Endothelial cell of umbilical vein (primary cell): ENCODE results near the gene ZNF25. TPM values are rescaled to one million over a fixed set of nuclear protein-coding genes. Genes with fewer than 3 reads are reported as not detected.

Experiments used
- BruUV-seq: library from RNA; stranded (reverse); fragments of 400-500 nt; replicated peaks from 2 replicates; lab custom pipeline; 2021; lab: Mats Ljungman, UMichigan
- CTCF ChIA-PET: fragments of 300-600, 350-600 bp; sonication (Branson Sonifier 250); formaldehyde crosslinking; loops from one replicate; lab custom pipeline; 2021; ENCODE audit warnings: antibody characterized with exemption, inconsistent platforms; lab: Charles Lee
- POLR2A ChIA-PET: fragments of 300-600, 350-600 bp; sonication (Branson Sonifier 250); formaldehyde crosslinking; loops from one replicate; lab custom pipeline; 2021; ENCODE audit warnings: antibody characterized with exemption, inconsistent platforms; lab: Charles Lee
- DNase-seq: peaks from one replicate; pipeline ENCODE4 v3.0.0-alpha.2; 2011; ENCODE audit warnings: low read depth, low spot score
- FAIRE-seq: peaks from 2 replicates; lab custom pipeline; 2011; peaks lifted over from hg19 to GRCh38; lab: Jason Lieb, UNC
- H2AFZ ChIP-seq: 2 replicates; pipeline ENCODE4 v1.6.0; 2012; ENCODE audit warnings: low read depth, low read length, control low read depth, inconsistent platforms
- H3K27ac ChIP-seq: 2 replicates; pipeline ENCODE4 v1.5.1; 2011; ENCODE audit warnings: low read depth, mild to moderate bottlenecking, control low read depth, low read length, moderate library complexity; ENCODE audit not compliant: insufficient read depth
- H3K27me3 ChIP-seq, 2 experiments: 2 replicates each; pipeline versions ENCODE4 v1.6.0 to v1.6.1; 2011; ENCODE audit warnings: low read length in 2 of 2, mixed read lengths in 1 of 2; ENCODE audit not compliant: control insufficient read depth in 2 of 2, insufficient read depth in 2 of 2
- H3K36me3 ChIP-seq, 2 experiments: 2 replicates in 1 of 2; 3 replicates in 1 of 2; pipeline ENCODE4 v1.5.1; 2011; ENCODE audit warnings: low read length in 2 of 2, mild to moderate bottlenecking in 1 of 2, moderate library complexity in 1 of 2; ENCODE audit not compliant: control insufficient read depth in 2 of 2, insufficient read depth in 2 of 2; ENCODE audit errors: extremely low read depth in 1 of 2
- H3K4me1 ChIP-seq: 3 replicates; pipeline ENCODE4 v1.5.1; 2011; ENCODE audit warnings: mild to moderate bottlenecking, low read length; ENCODE audit not compliant: control insufficient read depth, insufficient read depth; ENCODE audit errors: extremely low read depth
- H3K4me2 ChIP-seq: 2 replicates; pipeline ENCODE4 v1.6.1; 2011; ENCODE audit warnings: low read length, control low read depth, mixed read lengths; ENCODE audit not compliant: insufficient read depth
- H3K4me3 ChIP-seq, 3 experiments: fragments of 200-600 bp in 1 of 3; sonication (generic), shearing (Covaris generic) in 1 of 3; replicated peaks in 1 of 3; 2 replicates each; pipeline ENCODE4 v1.5.1; 2011 to 2016; ENCODE audit warnings: control low read depth in 3 of 3, low read length in 3 of 3, mild to moderate bottlenecking in 2 of 3, inconsistent platforms in 1 of 3, low read depth in 1 of 3, moderate library complexity in 1 of 3; ENCODE audit not compliant: insufficient read depth in 1 of 3
- H3K79me2 ChIP-seq: 2 replicates; pipeline ENCODE4 v1.6.0; 2012; ENCODE audit warnings: low read length, inconsistent platforms; ENCODE audit not compliant: control insufficient read depth, insufficient read depth
- H3K9ac ChIP-seq: replicated peaks from 2 replicates; pipeline ENCODE3; 2011; ENCODE audit warnings: low read length, control low read depth; ENCODE audit not compliant: insufficient read depth; ENCODE audit errors: extremely low read depth
- H3K9me1 ChIP-seq: replicated peaks from 3 replicates; pipeline ENCODE4 v1.6.0; 2011; ENCODE audit warnings: mild to moderate bottlenecking, low read length; ENCODE audit not compliant: control insufficient read depth, insufficient read depth; ENCODE audit errors: extremely low read depth
- H3K9me3 ChIP-seq: replicated peaks from 2 replicates; pipeline ENCODE4 v1.5.1; 2012; ENCODE audit warnings: low read length, inconsistent platforms; ENCODE audit not compliant: control insufficient read depth, insufficient read depth
- H4K20me1 ChIP-seq: replicated peaks from 2 replicates; pipeline ENCODE3; 2011; ENCODE audit warnings: mild to moderate bottlenecking, low read length; ENCODE audit not compliant: control insufficient read depth, insufficient read depth; ENCODE audit errors: extremely low read depth
- EZH2 ChIP-seq: IDR thresholded peaks from 2 replicates; pipeline ENCODE4 v1.6.1; 2012; ENCODE audit warnings: borderline replicate concordance, low read depth, mild to moderate bottlenecking, moderate library complexity, low read length, inconsistent platforms; ENCODE audit not compliant: severe bottlenecking
- FOS ChIP-seq: IDR thresholded peaks from 2 replicates; pipeline ENCODE4 v1.6.1; 2011; ENCODE audit warnings: mild to moderate bottlenecking, low read length, moderate library complexity, borderline replicate concordance; ENCODE audit not compliant: insufficient read depth
- GATA2 ChIP-seq: IDR thresholded peaks from 2 replicates; pipeline ENCODE4 v1.7.0; 2011; ENCODE audit warnings: low read depth, mild to moderate bottlenecking, moderate library complexity, mixed read lengths, low read length; ENCODE audit not compliant: insufficient read length, insufficient read depth
- JUN ChIP-seq: IDR thresholded peaks from 2 replicates; pipeline ENCODE4 v1.6.1; 2011; ENCODE audit warnings: borderline replicate concordance, low read depth; ENCODE audit not compliant: insufficient read length, insufficient read depth
- MYC ChIP-seq: IDR thresholded peaks from one replicate; pipeline ENCODE4 v1.6.1; 2011; ENCODE audit warnings: mild to moderate bottlenecking, low read depth, low read length
- POLR2A ChIP-seq: IDR thresholded peaks from 2 replicates; pipeline ENCODE4 v1.6.1; 2012; ENCODE audit warnings: low read depth, mild to moderate bottlenecking, control low read depth, low read length
- POLR2AphosphoS5 ChIP-seq: IDR thresholded peaks from 2 replicates; pipeline ENCODE4 v1.6.1; 2012; ENCODE audit warnings: low read depth, mild to moderate bottlenecking, control low read depth, low read length, moderate library complexity; ENCODE audit not compliant: insufficient read depth
- dilution Hi-C: fragments of 300-500 bp; cut with MboI; formaldehyde crosslinking; loops from one replicate; pipeline ENCODE4 v1.15.0; 2019; ENCODE audit warnings: low sequenced_read_pairs; ENCODE audit not compliant: extremely low pct_ligation_motif_present
- intact Hi-C: fragments of 100-400 bp; cut with micrococcal nuclease; formaldehyde crosslinking; loops from one replicate; pipeline ENCODE4 v1.10.0; 2022
- polyA plus RNA-seq, 4 experiments: library from polyadenylated mRNA; depleted of rRNA in 3 of 4; stranded (reverse) in 3 of 4; unstranded in 1 of 4; fragments of >200 nt; gene quantifications; 2 replicates each; pipeline versions ENCODE4 v1.2.1 to v1.2.3, GENCODE V29; 2011 to 2012; ENCODE audit warnings: missing spikeins in 1 of 4
- total RNA-seq: library from RNA; stranded (reverse); gene quantifications from 2 replicates; pipeline ENCODE4 v1.2.3, GENCODE V29; 2021
- TF ChIP-seq, protein P1 (sequence below), 2 donors: IDR thresholded peaks; 1 replicate in 1 of 2; 2 replicates in 1 of 2; pipeline ENCODE4 v1.5.1; 2011; ENCODE audit warnings: low read length in 2 of 2, mild to moderate bottlenecking in 2 of 2, moderate library complexity in 2 of 2, control low read depth in 1 of 2, inconsistent platforms in 1 of 2, low read depth in 1 of 2; ENCODE audit not compliant: insufficient read depth in 1 of 2; ENCODE audit errors: extremely low read depth in 1 of 2
- TF ChIP-seq, protein P2 (sequence below): IDR thresholded peaks from 2 replicates; pipeline ENCODE4 v1.6.1; 2011; ENCODE audit not compliant: insufficient read depth, insufficient read length

Gene ZNF25
- total and polyA plus RNA-seq, 2 donors (not counting 3 experiments of a cell fraction or from before 2014, with no cell fraction given) = 2.0 to 5.2 TPM

DNA sequence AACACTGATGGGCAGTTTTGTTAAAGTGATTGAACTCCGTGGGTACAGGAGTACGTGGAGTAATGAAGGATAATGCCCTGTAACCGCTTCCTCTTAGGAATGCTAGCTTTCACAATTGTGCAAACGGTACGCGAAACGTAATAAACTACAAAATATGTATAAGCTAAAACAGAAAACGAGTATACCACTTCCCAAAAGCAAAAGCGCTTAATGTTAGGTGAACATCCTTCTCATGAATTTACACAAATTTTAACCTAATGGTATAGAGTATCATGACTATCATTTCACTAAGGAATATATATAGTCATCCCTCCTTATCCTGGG lies 395 bp upstream of the ZNF25 start:
- peak overlapping the region; percentile 99 for H2AFZ ChIP-seq
- H3K36me3 ChIP-seq = no peaks in the 10 kb centered on the region
- no peaks in the 10 kb centered on the region for H3K9me1 ChIP-seq
- intact Hi-C loops = loop anchor here (1.0 kb wide), 4 partner anchors 33 to 389 kb away; partner anchors contain the start of genes ZNF248, ZNF33A and ZNF37A
- DNase-seq (no peak), FAIRE-seq (no peak)
- TF ChIP-seq FOS (no peak), JUN (no peak), MYC (no peak), EZH2 (no peak), POLR2AphosphoS5 (no peak), POLR2A (no peak), GATA2 (no peak)
- TF ChIP-seq, protein P1, sequence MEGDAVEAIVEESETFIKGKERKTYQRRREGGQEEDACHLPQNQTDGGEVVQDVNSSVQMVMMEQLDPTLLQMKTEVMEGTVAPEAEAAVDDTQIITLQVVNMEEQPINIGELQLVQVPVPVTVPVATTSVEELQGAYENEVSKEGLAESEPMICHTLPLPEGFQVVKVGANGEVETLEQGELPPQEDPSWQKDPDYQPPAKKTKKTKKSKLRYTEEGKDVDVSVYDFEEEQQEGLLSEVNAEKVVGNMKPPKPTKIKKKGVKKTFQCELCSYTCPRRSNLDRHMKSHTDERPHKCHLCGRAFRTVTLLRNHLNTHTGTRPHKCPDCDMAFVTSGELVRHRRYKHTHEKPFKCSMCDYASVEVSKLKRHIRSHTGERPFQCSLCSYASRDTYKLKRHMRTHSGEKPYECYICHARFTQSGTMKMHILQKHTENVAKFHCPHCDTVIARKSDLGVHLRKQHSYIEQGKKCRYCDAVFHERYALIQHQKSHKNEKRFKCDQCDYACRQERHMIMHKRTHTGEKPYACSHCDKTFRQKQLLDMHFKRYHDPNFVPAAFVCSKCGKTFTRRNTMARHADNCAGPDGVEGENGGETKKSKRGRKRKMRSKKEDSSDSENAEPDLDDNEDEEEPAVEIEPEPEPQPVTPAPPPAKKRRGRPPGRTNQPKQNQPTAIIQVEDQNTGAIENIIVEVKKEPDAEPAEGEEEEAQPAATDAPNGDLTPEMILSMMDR (IDR thresholded peaks at IDR 0.05; ENCODE audit: extremely low read depth in 1 of 2, insufficient read depth in 1 of 2, low read depth in 1 of 2, low read length in 2 of 2) = no peak
- TF ChIP-seq, protein P2, sequence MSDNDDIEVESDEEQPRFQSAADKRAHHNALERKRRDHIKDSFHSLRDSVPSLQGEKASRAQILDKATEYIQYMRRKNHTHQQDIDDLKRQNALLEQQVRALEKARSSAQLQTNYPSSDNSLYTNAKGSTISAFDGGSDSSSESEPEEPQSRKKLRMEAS = no peak
- ChIA-PET POLR2A (no interaction called here), CTCF (interaction anchor here (0.6 to 1.5 kb wide), 18 partner anchors 9 to 389 kb away, joined by 3 to 23 read pairs (median 4); partner anchors contain the start of genes ZNF33A and ZNF37A)
- dilution Hi-C loops = no loop called here
- BruUV-seq = no TSS peak
- peaks cover 10% of the 10 kb centered on the region for H3K4me1 ChIP-seq
- no peaks in the 10 kb centered on the region for H3K27me3 ChIP-seq
- no peaks in the 10 kb centered on the region for H4K20me1 ChIP-seq
- no peaks in the 10 kb centered on the region for H3K9me3 ChIP-seq
- H3K4me2 ChIP-seq = peak overlapping the region; percentile 90
- H3K27ac ChIP-seq = no peak overlapping the region
- no peaks in the 10 kb centered on the region for H3K79me2 ChIP-seq
- H3K4me3 ChIP-seq = peak overlapping the region; percentile 52 to 91 (median 68)
- H3K9ac ChIP-seq = peak overlapping the region; percentile 95
